SIG-M5 treated with dmso at 0.1 percent for 504 hours (cell line): Measurements from ENCODE around the gene BABAM1.

Source experiments
- DNase-seq: peaks from one replicate; lab custom pipeline; 2025; ENCODE audit not compliant: unreplicated experiment; lab: John Stamatoyannopoulos, UW

Gene BABAM1

DNA sequence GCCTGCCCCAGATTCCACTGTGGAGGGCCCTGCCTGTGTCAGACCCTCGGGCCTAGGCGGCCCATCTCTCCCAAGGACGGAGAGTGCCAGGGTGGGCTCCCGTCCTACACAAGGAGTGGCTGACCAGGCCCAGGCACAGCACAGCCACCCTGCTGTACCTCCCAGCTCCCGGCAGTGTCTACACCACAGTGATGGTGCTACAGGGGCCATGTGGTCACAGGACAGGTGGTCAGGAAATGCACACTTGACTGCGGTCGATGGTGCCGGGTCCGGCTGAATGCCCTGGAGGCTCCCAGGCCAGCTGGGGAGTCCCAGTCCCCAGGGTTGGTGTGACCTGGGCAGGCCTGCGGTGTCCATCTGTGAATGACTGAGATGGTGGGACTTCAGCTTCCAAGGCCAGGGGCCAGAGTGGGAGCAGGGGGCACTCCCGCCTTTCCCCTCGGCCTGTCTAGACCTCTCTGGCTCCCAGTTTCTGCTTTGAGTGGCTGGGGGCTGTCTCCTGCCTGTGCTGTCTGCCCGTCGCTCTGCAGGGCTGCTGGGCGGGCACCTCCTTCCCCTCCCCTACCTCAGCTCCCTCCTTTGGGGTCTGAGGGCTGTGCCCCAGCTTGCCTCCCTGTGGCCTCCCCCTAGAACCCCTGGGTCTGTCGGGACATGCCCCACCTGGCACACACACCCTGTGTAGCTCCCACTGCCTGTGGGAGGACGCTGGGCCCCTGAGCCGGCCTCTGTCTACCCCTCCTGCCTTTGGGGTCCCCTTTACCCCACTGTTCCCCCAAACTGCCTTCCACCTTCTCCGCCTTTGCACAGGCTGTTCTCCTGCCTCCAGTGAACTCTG is 54.6 kb downstream of the BABAM1 start:
- DNase-seq: no peak

DNA sequence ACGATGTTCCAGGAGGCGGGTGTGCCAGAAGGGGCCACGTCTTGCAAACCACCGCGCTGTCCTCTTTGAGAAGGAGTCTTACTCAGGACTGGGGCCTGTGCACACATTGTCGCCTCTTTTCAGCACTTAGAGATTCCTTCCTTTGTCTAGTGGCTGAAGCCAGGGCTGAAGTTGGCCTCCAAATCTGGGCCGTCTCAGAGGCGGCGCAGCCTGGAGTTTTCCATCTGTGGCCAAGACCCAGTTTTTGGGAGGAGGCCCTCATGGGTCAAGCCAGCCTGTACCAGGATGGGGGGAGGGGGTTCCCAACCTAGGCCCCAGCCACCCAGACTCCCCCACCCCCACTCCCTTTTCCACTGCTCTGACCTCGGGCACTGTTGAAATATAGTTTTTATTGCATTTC is 55.6 kb downstream of the BABAM1 start:
- no peak for DNase-seq

DNA sequence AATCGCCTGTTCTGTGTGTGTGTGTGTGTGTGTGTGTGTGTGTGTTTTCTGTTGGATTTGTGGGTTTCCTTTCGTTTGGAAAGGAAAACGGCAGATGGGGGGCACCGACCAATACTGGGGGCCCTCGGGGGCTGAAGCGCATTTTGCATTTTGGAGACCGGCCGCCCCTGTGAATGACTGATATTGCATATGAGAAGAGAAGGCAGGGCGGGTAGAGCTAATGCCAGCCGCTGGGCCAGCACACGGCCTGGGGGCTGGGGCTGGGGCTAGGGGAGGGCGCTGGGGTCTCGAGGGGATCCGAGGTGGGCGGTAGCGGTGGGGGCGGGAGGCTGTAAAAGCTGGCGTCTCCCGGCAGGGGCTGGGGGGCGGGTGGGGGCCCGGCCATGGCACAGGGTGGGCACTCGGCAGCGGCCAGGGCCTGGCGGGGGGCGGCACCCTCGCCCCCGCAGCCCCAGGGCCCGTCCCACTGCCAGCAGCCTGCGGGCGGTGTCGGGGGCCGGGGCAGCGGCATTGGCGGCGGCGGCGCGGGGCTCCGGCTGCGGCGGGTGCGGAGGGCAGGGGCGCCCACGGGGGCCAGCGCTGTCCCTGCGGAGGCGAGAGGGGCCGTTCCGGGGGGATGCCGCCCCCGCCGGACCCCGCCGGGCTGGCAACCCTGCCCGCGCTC is 56.2 kb downstream of the BABAM1 start:
- DNase-seq: no peak

DNA sequence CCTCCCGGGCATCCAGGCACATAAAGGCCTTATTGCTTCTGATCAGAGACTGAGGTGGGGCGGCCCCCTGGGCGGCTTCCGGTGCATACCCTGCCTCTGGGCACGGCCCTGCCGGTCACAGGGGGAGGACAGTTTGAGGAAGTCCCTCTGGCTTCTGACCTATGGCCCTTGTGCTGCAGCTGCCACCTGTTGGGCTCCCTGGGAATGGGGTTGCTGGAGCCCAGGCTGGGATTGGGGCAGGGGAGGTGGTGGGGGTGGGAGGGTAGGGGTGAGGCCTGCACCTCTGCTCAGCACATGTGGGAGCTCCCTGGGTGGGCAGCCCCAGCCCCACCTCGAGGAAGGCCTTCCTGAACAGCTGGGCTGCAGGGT is 56.7 kb downstream of the BABAM1 start:
- no peak for DNase-seq

DNA sequence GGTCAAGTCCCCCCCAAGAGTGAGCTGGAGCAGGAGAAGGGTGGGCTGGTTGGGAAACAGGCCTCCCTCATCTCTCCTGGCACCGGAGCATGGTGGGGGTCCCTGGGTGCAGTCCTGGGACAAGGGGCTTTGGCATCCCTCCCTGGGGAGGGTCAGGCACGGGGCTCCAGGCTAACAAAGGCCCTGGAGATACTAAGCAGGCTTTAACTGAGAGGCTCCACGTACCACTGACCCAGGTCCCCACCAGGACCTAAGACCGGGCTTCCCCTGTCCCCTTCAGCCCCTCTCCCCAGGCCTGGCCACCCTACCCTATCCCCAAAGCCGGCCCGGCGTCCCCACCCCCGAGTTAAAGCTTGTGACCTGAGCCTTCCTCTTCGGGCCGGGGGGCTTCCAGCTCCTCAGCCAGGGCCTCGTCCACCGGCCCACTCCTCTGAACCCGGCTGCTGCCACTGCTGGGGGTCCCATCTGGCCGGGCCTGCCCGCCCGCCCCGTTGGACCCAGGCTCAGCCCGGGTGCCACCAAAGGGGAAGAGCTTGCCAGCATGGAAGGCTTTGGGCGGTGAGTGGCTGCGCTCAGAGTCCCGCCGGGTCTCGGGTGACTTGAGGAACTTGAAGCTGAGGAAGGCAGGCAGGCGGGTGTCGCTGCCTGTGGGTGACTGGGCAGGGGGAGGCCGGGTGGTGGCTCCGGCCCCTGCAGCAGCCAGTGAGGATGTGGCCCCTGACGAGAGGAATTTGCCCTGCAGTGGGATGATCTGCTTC is 57.3 kb downstream of the BABAM1 start:
- no peak for DNase-seq

DNA sequence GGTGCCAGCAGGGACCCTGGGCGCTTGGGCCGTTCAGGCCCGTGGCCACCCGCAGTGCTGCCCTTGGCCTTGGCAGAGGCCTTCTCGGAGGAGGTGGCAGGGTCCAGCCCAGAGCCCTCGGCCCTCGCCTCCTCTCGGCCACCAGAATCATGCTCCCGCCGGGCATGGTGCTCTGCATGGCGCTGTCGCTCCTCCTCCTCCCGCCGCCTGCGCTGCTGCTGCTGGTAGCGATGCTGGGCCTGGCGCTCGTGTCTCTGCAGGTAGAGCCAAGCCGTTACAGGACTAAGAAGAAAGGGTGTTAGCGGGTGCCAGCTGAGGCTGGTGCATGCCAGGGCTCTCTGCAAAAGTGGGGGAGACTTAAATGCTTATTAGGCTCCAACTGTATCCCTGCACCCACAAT is 57.9 kb downstream of the BABAM1 start:
- no peak for DNase-seq

DNA sequence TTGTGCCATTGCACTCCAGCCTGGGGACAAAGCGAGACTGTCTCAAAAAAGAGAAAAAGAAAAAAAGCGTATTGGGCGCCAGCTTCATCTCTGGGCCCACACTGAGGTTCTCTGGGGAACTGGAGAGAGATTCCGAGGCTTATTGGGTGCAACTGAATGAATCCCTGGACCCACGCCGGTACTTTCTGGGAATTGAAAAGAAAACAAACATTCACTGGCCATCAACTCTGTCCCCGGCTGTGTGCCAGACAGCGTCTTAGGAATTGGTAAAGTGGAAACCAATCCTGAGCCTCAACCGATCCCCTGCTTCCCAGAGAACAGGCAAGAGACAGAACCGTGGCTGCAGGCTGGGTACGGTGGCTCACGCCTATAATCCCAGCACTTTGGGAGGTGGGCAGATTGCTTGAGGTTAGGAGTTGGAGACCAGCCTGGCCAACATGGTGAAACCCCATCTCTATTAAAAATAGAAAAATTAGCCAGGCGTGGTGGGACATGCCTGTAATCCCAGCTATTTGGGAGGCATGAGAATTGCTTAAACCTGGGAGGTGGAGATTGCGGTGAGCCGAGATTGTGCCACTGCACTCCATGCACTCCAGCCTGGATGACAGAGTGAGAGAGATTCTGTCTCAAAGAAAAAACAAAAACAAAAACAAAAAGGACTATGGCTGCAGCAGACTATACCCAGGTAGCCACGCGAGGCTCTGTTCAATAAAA is 58.8 kb downstream of the BABAM1 start:
- no peak for DNase-seq

DNA sequence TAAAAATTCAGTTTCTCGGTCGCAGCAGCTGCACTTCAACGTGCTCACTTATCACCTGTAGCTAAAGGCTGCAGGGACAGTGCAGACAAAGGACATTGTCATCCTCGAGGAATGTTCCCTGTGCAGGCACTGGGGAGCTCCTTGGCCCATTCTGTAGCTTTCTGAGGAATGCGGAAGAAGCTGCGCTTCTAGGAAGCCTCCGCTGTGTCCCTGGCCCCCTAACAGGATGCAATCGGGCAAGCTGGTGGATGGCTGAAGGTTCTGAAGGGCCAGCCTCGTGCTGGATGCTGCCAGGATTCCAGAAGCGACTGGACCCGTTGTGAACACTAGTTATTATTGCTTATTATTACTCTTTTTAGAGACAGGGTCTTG is 59.3 kb downstream of the BABAM1 start:
- DNase-seq: no peak

DNA sequence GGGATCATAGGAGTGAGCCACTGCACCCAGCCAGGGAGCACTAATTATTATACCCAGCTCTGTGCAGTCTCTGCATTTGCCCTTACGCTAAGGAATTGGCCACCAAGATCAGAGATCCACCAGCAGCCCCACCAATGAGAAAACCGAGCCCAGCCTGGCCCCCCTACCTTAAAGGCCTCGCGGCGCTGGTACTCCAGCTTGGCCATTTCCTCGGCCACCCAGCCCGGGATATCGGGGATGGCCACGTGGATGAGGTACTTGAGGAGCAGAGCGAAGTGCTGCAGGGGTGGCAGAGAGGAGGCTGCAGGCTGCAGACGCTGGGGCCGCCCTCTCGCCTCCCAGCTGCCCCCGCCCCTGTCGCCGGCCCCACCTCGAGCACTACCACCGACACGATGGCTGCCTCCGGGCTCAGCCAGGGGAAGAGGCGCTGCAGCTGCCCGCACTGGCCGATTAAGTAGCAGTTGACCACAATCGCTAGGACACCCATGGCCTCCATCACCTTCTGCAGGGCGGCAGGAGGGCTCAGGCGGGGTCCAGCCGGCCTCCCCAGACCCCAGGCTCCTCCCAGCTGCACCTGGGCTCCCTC is 59.9 kb downstream of the BABAM1 start:
- DNase-seq: no peak

DNA sequence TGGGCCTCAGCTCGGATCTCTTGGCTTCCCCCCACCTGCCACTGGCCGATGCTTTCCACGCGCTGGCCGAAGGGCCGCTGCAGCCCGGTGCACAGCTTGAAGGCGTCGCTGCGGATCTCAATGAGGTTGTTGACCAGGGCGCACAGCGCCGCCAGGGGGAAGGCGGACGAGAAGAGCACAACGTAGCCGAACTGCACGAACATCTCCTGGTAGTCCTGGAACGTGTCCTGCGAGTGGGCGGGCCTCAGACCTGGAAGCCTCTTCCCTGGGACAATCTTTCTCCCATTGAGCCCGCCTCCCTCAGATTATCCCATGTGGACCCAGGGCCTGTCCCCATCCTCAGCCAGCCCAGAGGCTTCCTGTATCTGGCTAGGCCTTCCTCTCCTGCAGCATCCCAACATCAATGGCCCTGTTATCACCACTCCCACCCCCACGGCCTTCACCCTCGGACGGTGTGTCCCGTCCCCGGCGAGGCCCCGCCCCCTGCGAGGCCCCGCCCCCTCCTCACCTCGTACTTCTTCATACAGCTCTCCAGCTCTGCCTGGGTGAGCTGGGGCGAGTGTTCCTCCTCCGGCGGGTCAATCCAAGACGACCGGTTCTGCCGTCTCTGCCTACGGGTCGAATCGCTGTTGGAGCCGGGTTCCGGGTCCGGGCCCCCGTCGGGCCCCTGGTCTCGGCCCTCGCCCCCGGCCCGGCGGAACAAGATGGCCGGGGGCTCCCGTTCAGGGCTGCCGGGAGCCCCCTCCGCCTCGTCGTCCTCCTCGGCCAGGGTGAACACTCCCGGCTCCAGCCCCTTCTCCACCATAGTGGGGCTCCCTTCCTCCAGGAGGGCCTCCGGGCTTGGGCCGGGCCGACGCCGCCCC is 60.6 kb downstream of the BABAM1 start:
- peak; percentile 28 for DNase-seq
